Peyer's patch (tissue), 4 donors: ENCODE data around the gene CD209. TPM values are rescaled to one million over a fixed set of nuclear protein-coding genes. Genes with fewer than 3 reads are reported as not detected.

Experiments used
- DNase-seq, 3 donors: peaks; one replicate each; pipeline ENCODE4 v3.0.0-alpha.2; 2017 to 2019
- H3K27ac ChIP-seq, 4 donors: fragments of 200-600 bp; sonication (generic); one replicate each; pipeline ENCODE4 v1.5.1; 2016 to 2019
- H3K27me3 ChIP-seq, 2 donors: fragments of 200-600 bp; sonication (generic); one replicate each; pipeline ENCODE4 v1.5.1; 2019
- H3K36me3 ChIP-seq, 3 donors: fragments of 200-600 bp; sonication (generic); one replicate each; pipeline ENCODE4 v1.5.1; 2016 to 2019
- H3K4me1 ChIP-seq, 4 donors: fragments of 200-600 bp; sonication (generic); one replicate each; pipeline ENCODE4 v1.5.1; 2016 to 2019
- H3K4me3 ChIP-seq, 4 donors: fragments of 200-600 bp; sonication (generic); 1 replicate in 3 of 4; 2 replicates in 1 of 4; pipeline ENCODE4 v1.5.1; 2016 to 2019; ENCODE audit warnings: mild to moderate bottlenecking in 1 of 4
- H3K9me3 ChIP-seq, 4 donors: fragments of 200-600 bp; sonication (generic); one replicate each; pipeline ENCODE4 v1.5.1; 2016 to 2019; ENCODE audit warnings: mild to moderate bottlenecking in 1 of 4
- CTCF ChIP-seq, 6 experiments: fragments of 450-650 bp in 4 of 6; fragments of 200-600 bp in 2 of 6; sonication (generic) in 1 of 6; IDR thresholded peaks; one replicate each; pipeline ENCODE4 v1.5.1; 2017 to 2019; ENCODE audit warnings: antibody characterized with exemption in 6 of 6, mild to moderate bottlenecking in 3 of 6, moderate library complexity in 1 of 6
- POLR2A ChIP-seq, 2 donors: fragments of 450-650 bp; IDR thresholded peaks; one replicate each; pipeline ENCODE4 v1.5.1; 2017; ENCODE audit warnings: antibody characterized with exemption in 2 of 2, mild to moderate bottlenecking in 2 of 2, moderate library complexity in 2 of 2
- total RNA-seq, 4 donors: library from RNA; depleted of rRNA; stranded (reverse); fragments of >200 nt; gene quantifications; one replicate each; pipeline ENCODE4 v1.1.0, GENCODE V29; 2016

CD209 gene
- total RNA-seq, 4 donors from 2014 or later, result 1.6 to 31.4 (median 5.2) TPM

- peaks cover 0 to 16% of the 10 kb centered on the region in 2 donors for H3K27me3 ChIP-seq
- no peak overlapping the region for H3K27ac ChIP-seq
- TF ChIP-seq CTCF (IDR thresholded peaks at IDR 0.05) (no peak), POLR2A (IDR thresholded peaks at IDR 0.05) (no peak)
- H3K4me3 ChIP-seq, result no peak overlapping the region
- DNase-seq, result peak in 1 of 3 donors; percentile 24
- no peaks in the 10 kb centered on the region for H3K9me3 ChIP-seq
- H3K36me3 ChIP-seq, result no peaks in the 10 kb centered on the region
- H3K4me1 ChIP-seq, result peaks cover 0 to 11% (median 3%) of the 10 kb centered on the region in 4 donors
Measured at GRCh38 chr19:7734220-7735203, 12.8 kb downstream of the CD209 start.

GRCh38 chr19:7733376-7733775, 14.0 kb downstream of the CD209 start:
- Histone ChIP-seq H3K27me3 (peaks cover 0 to 26% of the 10 kb centered on the region in 2 donors), H3K36me3 (no peaks in the 10 kb centered on the region), H3K27ac (no peak overlapping the region), H3K4me3 (no peak overlapping the region), H3K4me1 (peaks cover 0 to 11% (median 3%) of the 10 kb centered on the region in 4 donors), H3K9me3 (no peaks in the 10 kb centered on the region)
- TF ChIP-seq CTCF (IDR thresholded peaks at IDR 0.05) (no peak), POLR2A (IDR thresholded peaks at IDR 0.05) (no peak)
- DNase-seq, result no peak

- no peak for TF ChIP-seq CTCF (IDR thresholded peaks at IDR 0.05)
- TF ChIP-seq POLR2A (IDR thresholded peaks at IDR 0.05), result no peak
- Histone ChIP-seq H3K9me3 (no peaks in the 10 kb centered on the region), H3K27me3 (peaks cover 0 to 27% of the 10 kb centered on the region in 2 donors), H3K27ac (no peak within 1 kb of the TSS), H3K4me1 (peaks cover 0 to 11% (median 3%) of the 10 kb centered on the region in 4 donors), H3K4me3 (no peak within 1 kb of the TSS), H3K36me3 (no peaks in the 10 kb centered on the region)
- DNase-seq, result no peak
Measured at GRCh38 chr19:7732045-7732444, 15.3 kb downstream of the CD209 start, which contains the start of gene CLEC4G. TSS of gene CLEC4G (minus strand) at chr19:7732110. CDS start at chr19:7732102, 8 bp downstream.

GRCh38 chr19:7731615-7732014, 15.7 kb downstream of the CD209 start:
- H3K4me1 ChIP-seq, result peaks cover 0 to 11% (median 3%) of the 10 kb centered on the region in 4 donors
- no peak overlapping the region for H3K27ac ChIP-seq
- DNase-seq, result no peak
- no peak overlapping the region for H3K4me3 ChIP-seq
- H3K27me3 ChIP-seq, result peaks cover 0 to 27% of the 10 kb centered on the region in 2 donors
- no peaks in the 10 kb centered on the region for H3K9me3 ChIP-seq
- TF ChIP-seq CTCF (IDR thresholded peaks at IDR 0.05), result no peak
- H3K36me3 ChIP-seq, result no peaks in the 10 kb centered on the region

DNA sequence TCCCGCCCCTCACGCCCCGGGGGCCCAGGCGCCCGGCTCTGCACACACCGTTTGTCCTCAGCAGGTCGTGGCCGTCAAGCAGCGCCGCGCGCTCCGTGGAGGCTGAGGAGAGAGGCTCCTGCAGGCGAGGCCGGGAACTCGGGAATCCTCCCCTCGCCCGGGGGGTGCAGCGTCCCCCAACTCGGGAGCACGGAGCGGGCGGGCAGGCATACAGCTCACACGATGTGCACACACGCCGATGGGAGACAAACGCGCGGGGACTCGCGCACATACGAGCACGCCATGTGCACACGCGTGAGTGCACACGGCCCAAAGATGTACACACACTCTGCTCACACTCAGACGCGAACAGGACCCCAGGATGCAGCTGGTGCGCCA, 16.1 kb downstream of the CD209 start:
- H3K9me3 ChIP-seq, result no peaks in the 10 kb centered on the region
- H3K4me3 ChIP-seq, result no peak overlapping the region
- no peak for TF ChIP-seq CTCF (IDR thresholded peaks at IDR 0.05)
- TF ChIP-seq POLR2A (IDR thresholded peaks at IDR 0.05), result no peak
- no peak overlapping the region for H3K27ac ChIP-seq
- H3K4me1 ChIP-seq, result peaks cover 0 to 11% (median 3%) of the 10 kb centered on the region in 4 donors
- no peak for DNase-seq
- H3K36me3 ChIP-seq, result no peaks in the 10 kb centered on the region
- H3K27me3 ChIP-seq, result peaks cover 0 to 27% of the 10 kb centered on the region in 2 donors
